ENCODE results near the gene SARM1. TPM values are rescaled to one million over a fixed set of nuclear protein-coding genes. Genes with fewer than 3 reads are reported as not detected.

SARM1 gene
- total RNA-seq, 1 experiment from 2014 or later: 5.1 TPM

DNA sequence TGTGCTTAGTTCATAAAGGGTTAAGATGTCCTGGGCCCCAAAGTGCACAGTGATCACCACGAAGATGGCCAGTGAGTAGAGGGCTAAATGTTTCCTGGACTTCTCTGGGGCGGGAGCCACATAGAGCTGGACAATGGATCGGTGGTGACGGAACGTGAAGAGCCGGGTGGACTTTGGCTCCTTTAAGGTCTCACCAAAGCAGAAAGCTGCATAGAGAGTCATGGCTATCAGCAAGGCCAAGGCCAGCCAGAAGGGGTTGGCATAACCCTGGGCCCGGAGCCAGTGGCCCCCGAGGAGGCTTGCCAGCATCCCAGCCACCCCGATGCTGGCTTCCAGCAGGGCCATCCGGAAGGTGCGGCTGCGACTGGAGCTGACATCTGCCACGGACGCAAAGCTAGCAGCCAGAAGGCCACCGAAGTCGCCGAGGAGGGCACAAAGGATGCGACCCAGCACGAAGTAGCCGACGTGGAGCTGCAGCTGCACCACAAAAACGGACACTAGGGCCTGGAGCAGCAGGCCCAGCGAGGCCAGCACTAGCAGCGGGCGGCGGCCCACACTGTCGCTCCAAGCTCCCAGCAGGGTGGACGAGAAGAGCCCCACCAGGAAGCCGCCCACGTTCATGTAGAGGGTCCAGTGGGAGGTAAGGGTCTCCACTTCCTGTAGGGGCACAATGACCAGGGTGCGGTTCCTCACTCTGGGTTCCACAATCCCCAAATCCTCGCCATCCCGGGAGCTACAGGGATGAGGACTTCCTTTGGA lies 33.5 kb downstream of the SARM1 start:
- Mint-ChIP-seq H3K9me3 (no peaks in the 10 kb centered on the region), H3K4me1 (peaks cover 61 to 66% of the 10 kb centered on the region in 2 experiments), H3K27ac (peak overlapping the region in 1 of 3 experiments; percentile 88; a peak in 1 of 7 replicates), H3K36me3 (ENCODE audit: insufficient read depth in 1 of 3, low read depth in 3 of 3) (peaks cover 0 to 6% (median 0%) of the 10 kb centered on the region in 3 experiments; a peak in 2 of 7 replicates), H3K27me3 (ENCODE audit: low read depth) (peaks cover 59% of the 10 kb centered on the region), H3K4me3 (peak overlapping the region; percentile 68 to 81)
- Histone ChIP-seq H3K27me3 (ENCODE audit: insufficient read depth, low read length) (no peaks in the 10 kb centered on the region; the same call in 1 of the 2 replicates), H3K4me1 (ENCODE audit: insufficient read depth, low read length) (peaks cover 15% of the 10 kb centered on the region; the same call in 1 of the 2 replicates), H3K9me3 (ENCODE audit: control insufficient read depth, low read depth, low read length) (no peaks in the 10 kb centered on the region), H3K23ac (ENCODE audit: insufficient read length, low read depth, low read length) (no peak overlapping the region), H4K91ac (ENCODE audit: insufficient read length, low read depth, low read length) (no peak overlapping the region), H3K56ac (ENCODE audit: insufficient read length, low read depth, low read length) (no peak overlapping the region), H4K20me1 (ENCODE audit: control insufficient read depth, insufficient read depth, insufficient read length) (no peaks in the 10 kb centered on the region), H3K79me2 (ENCODE audit: insufficient read depth, low read length) (no peaks in the 10 kb centered on the region), H3K18ac (ENCODE audit: insufficient read length, low read depth, low read length) (peak overlapping the region; percentile 41), H2AK5ac (ENCODE audit: insufficient read length, low read length) (no peak overlapping the region), H3K4me2 (ENCODE audit: insufficient read depth, insufficient read length, low read length) (peak overlapping the region; percentile 39), H3K9ac (ENCODE audit: extremely low read depth, insufficient read length, low read length) (peak overlapping the region; percentile 29), H3K79me1 (ENCODE audit: insufficient read depth, low read depth, low read length, poor library complexity, severe bottlenecking) (no peaks in the 10 kb centered on the region), H3K4ac (ENCODE audit: low read depth, low read length) (no peak overlapping the region), H4K8ac (replicated peaks; ENCODE audit: insufficient read length, low read depth, low read length) (no peak overlapping the region), H2AFZ (ENCODE audit: low read length) (no peak overlapping the region), H3K27ac (ENCODE audit: insufficient read length, low read depth, low read length) (no peak overlapping the region), H3T11ph (ENCODE audit: low read length) (no peak overlapping the region), H3K14ac (ENCODE audit: insufficient read depth, low read length) (peak overlapping the region; percentile 46), H2BK15ac (ENCODE audit: low read depth, low read length) (no peak overlapping the region), H2BK5ac (ENCODE audit: insufficient read length, low read length) (no peak overlapping the region), H2BK12ac (ENCODE audit: insufficient read length, low read depth, low read length) (no peak overlapping the region), H2BK120ac (ENCODE audit: low read depth, low read length, poor library complexity, severe bottlenecking) (no peak overlapping the region), H4K5ac (ENCODE audit: insufficient read length, low read depth, low read length) (no peak overlapping the region), H3K23me2 (ENCODE audit: insufficient read length, low read depth, low read length, poor library complexity, severe bottlenecking) (peaks cover 9% of the 10 kb centered on the region), H2BK20ac (ENCODE audit: low read depth, low read length, poor library complexity, severe bottlenecking) (no peak overlapping the region)
- WGBS (ENCODE audit: extremely low coverage, insufficient read length, low lambda C conversion rate): no CpG with 5 or more reads among the region's 33 CpGs
- DNase-seq: peak; percentile 60
- TF ChIP-seq, protein P1, sequence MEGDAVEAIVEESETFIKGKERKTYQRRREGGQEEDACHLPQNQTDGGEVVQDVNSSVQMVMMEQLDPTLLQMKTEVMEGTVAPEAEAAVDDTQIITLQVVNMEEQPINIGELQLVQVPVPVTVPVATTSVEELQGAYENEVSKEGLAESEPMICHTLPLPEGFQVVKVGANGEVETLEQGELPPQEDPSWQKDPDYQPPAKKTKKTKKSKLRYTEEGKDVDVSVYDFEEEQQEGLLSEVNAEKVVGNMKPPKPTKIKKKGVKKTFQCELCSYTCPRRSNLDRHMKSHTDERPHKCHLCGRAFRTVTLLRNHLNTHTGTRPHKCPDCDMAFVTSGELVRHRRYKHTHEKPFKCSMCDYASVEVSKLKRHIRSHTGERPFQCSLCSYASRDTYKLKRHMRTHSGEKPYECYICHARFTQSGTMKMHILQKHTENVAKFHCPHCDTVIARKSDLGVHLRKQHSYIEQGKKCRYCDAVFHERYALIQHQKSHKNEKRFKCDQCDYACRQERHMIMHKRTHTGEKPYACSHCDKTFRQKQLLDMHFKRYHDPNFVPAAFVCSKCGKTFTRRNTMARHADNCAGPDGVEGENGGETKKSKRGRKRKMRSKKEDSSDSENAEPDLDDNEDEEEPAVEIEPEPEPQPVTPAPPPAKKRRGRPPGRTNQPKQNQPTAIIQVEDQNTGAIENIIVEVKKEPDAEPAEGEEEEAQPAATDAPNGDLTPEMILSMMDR (conservative IDR thresholded peaks at IDR 0.05): no peak

Measured in H9 (cell line).